ENCODE results near the gene ARL1. TPM values are rescaled to one million over a fixed set of nuclear protein-coding genes. Genes with fewer than 3 reads are reported as not detected.
"Not testable (repeated sequence)": the region's sequence is repeated elsewhere in the genome, so short reads cannot be mapped to it uniquely, and the experiment has no call there.

Gene ARL1
- total RNA-seq, 1 donor from 2014 or later = 56.2 TPM

- DNase-seq (ENCODE audit: low read depth) = no peak
- TF ChIP-seq, protein P1, sequence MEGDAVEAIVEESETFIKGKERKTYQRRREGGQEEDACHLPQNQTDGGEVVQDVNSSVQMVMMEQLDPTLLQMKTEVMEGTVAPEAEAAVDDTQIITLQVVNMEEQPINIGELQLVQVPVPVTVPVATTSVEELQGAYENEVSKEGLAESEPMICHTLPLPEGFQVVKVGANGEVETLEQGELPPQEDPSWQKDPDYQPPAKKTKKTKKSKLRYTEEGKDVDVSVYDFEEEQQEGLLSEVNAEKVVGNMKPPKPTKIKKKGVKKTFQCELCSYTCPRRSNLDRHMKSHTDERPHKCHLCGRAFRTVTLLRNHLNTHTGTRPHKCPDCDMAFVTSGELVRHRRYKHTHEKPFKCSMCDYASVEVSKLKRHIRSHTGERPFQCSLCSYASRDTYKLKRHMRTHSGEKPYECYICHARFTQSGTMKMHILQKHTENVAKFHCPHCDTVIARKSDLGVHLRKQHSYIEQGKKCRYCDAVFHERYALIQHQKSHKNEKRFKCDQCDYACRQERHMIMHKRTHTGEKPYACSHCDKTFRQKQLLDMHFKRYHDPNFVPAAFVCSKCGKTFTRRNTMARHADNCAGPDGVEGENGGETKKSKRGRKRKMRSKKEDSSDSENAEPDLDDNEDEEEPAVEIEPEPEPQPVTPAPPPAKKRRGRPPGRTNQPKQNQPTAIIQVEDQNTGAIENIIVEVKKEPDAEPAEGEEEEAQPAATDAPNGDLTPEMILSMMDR (IDR thresholded peaks at IDR 0.05; ENCODE audit: insufficient read depth, low read length, poor library complexity, severe bottlenecking) = no peak
- Histone ChIP-seq H3K27me3 (ENCODE audit: control insufficient read depth, insufficient read depth, low read length) (no peaks in the 10 kb centered on the region), H3K4me3 (ENCODE audit: low read depth, low read length) (no peak overlapping the region), H3K36me3 (ENCODE audit: control insufficient read depth, insufficient read depth, low read length) (no peaks in the 10 kb centered on the region)
Observed at GRCh38 chr12:101430456-101430855, 22.9 kb upstream of the ARL1 start.

DNA sequence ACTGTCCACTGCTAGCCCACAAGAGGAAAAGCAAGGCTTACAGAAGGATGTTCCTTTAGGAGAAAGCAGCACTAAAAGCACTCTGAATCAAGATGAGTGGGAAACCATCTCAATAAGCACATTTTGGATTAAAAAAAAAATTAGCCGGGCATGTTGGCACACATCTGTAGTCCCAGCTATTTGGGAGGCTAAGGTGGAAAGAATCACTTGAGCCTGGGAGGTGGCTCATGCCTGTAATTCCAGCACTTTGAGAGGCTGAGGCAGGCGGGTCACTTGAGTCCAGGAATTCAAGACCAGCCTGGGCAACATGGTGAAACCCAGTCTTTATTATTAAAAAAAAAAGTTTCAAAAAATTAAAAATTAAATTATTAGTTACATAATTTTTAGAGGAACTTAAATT is 17.0 kb upstream of the ARL1 start:
- Histone ChIP-seq H3K4me3 (ENCODE audit: low read depth, low read length) (no peak overlapping the region), H3K36me3 (ENCODE audit: control insufficient read depth, insufficient read depth, low read length) (no peaks in the 10 kb centered on the region), H3K27me3 (ENCODE audit: control insufficient read depth, insufficient read depth, low read length) (no peaks in the 10 kb centered on the region)
- no peak for DNase-seq (ENCODE audit: low read depth)
- TF ChIP-seq, protein P1 (IDR thresholded peaks at IDR 0.05; ENCODE audit: insufficient read depth, low read length, poor library complexity, severe bottlenecking) = no peak

DNA sequence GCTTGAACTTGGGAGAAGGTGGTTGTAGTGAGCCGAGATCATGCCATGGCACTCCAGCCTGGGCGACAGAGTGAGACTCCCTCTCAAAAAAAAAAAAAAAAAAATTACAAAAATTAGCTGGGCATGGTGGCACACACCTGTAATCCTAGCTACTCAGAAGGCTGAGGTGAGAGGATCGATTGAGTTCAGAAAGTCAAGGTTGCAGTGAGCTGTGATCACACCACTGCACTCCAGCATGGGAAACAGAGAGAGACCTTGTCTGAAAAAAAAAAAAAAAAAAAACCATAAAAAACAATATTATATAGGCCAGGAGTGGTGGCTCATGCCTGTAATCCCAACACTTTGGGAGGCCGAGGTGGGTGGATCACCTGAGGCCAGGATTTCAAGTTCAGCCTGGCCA is 14.5 kb upstream of the ARL1 start:
- not testable (repeated sequence) for DNase-seq (ENCODE audit: low read depth); H3K27me3 ChIP-seq (ENCODE audit: control insufficient read depth, insufficient read depth, low read length)

DNA sequence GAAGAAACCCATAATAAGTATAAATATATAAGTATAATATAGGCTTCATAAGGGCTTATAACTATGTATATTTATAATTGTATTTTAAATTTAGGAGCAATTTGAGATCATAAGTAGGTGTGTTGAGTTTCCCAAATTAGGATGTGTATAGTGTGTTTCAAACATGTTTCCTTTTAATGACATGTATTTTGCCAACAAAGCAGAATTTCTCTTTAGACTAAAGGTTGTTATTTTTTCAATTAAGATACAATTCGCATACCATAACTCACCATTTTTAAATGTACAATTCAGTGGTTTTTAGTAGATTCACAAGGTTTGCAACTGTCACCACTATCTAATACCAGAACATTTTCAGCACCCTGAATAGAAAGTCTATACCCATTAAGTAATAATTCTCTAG is 7.7 kb upstream of the ARL1 start:
- TF ChIP-seq, protein P1 (IDR thresholded peaks at IDR 0.05; ENCODE audit: insufficient read depth, low read length, poor library complexity, severe bottlenecking) = no peak
- Histone ChIP-seq H3K4me3 (ENCODE audit: low read depth, low read length) (no peak overlapping the region), H3K27me3 (ENCODE audit: control insufficient read depth, insufficient read depth, low read length) (no peaks in the 10 kb centered on the region), H3K36me3 (ENCODE audit: control insufficient read depth, insufficient read depth, low read length) (no peaks in the 10 kb centered on the region)
- no peak for DNase-seq (ENCODE audit: low read depth)

More for the DNA sequence above, 14.5 kb upstream of the ARL1 start:
- H3K36me3 ChIP-seq (ENCODE audit: control insufficient read depth, insufficient read depth, low read length); H3K4me3 ChIP-seq (ENCODE audit: low read depth, low read length): not testable (repeated sequence)

DNA sequence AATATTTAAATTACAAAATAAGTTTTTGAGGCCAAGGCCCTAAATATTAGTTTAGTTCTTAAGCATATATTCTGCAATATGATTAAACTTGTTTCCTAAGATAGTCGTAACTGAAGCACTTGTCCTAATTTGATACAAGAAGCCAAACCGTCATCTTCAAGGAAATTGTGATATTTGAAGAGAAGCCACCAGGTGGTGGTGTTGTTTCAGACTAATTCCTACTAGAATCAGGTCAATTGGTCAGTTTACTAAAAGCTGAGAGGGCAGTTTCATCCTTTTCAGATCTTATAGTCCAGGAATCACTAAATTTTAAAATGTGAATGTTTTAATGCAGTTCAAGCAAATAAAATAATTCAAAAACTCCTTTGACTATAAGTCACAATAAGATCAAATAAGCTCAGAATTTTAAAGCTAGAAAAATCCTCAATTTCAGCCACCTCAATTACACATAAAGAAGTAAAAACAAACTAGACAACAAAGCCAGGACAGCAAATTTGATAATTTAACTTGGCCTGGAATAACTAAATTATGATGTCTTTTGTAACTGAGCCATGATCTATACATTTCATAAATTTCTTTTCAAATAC is 7.1 kb upstream of the ARL1 start:
- DNase-seq (ENCODE audit: low read depth) = no peak
- Histone ChIP-seq H3K27me3 (ENCODE audit: control insufficient read depth, insufficient read depth, low read length) (no peaks in the 10 kb centered on the region), H3K36me3 (ENCODE audit: control insufficient read depth, insufficient read depth, low read length) (no peaks in the 10 kb centered on the region), H3K4me3 (ENCODE audit: low read depth, low read length) (no peak overlapping the region)
- TF ChIP-seq, protein P1 (IDR thresholded peaks at IDR 0.05; ENCODE audit: insufficient read depth, low read length, poor library complexity, severe bottlenecking) = peak; percentile 57

- H3K4me3 ChIP-seq (ENCODE audit: low read depth, low read length); H3K36me3 ChIP-seq (ENCODE audit: control insufficient read depth, insufficient read depth, low read length); H3K27me3 ChIP-seq (ENCODE audit: control insufficient read depth, insufficient read depth, low read length); DNase-seq (ENCODE audit: low read depth): not testable (repeated sequence)
Observed at GRCh38 chr12:101410169-101410568, 2.6 kb upstream of the ARL1 start.

- TF ChIP-seq, protein P1 (IDR thresholded peaks at IDR 0.05; ENCODE audit: insufficient read depth, low read length, poor library complexity, severe bottlenecking) = no peak
- peak overlapping the region; percentile 58 for H3K4me3 ChIP-seq (ENCODE audit: low read depth, low read length)
- no peaks in the 10 kb centered on the region for H3K36me3 ChIP-seq (ENCODE audit: control insufficient read depth, insufficient read depth, low read length)
- no peaks in the 10 kb centered on the region for H3K27me3 ChIP-seq (ENCODE audit: control insufficient read depth, insufficient read depth, low read length)
- DNase-seq (ENCODE audit: low read depth) = no peak
Observed at GRCh38 chr12:101407049-101407435, 530 bp downstream of the ARL1 start.

DNA sequence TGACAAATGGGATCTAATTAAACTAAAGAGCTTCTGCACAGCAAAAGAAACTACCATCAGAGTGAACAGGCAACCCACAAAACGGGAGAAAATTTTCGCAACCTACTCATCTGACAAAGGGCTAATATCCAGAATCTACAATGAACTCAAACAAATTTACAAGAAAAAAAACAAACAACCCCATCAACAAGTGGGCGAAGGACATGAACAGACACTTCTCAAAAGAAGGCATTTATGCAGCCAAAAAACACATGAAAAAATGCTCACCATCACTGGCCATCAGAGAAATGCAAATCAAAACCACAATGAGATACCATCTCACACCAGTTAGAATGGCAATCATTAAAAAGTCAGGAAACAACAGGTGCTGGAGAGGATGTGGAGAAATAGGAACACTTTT is 16.4 kb downstream of the ARL1 start:
- H3K4me3 ChIP-seq (ENCODE audit: low read depth, low read length); DNase-seq (ENCODE audit: low read depth); H3K36me3 ChIP-seq (ENCODE audit: control insufficient read depth, insufficient read depth, low read length); H3K27me3 ChIP-seq (ENCODE audit: control insufficient read depth, insufficient read depth, low read length): not testable (repeated sequence)

Data from kidney epithelial cell (primary cell).